Rectal smooth muscle tissue (tissue), 1 donor: Measurements from ENCODE around the gene USP32.
"Not testable (repeated sequence)": the region's sequence is repeated elsewhere in the genome, so short reads cannot be mapped to it uniquely, and the experiment has no call there.

ENCODE experiments used
- H3K27ac ChIP-seq: one replicate; pipeline ENCODE4 v1.7.0; 2013; ENCODE audit warnings: low read depth, low read length, inconsistent platforms
- H3K27me3 ChIP-seq: one replicate; pipeline ENCODE4 v1.7.0; 2013; ENCODE audit warnings: low read length; ENCODE audit not compliant: control insufficient read depth, insufficient read depth
- H3K36me3 ChIP-seq: one replicate; pipeline ENCODE4 v1.7.0; 2013; ENCODE audit warnings: low read length; ENCODE audit not compliant: control insufficient read depth, insufficient read depth
- H3K4me1 ChIP-seq: one replicate; pipeline ENCODE4 v1.7.0; 2013; ENCODE audit warnings: low read length; ENCODE audit not compliant: control insufficient read depth, insufficient read depth
- H3K4me3 ChIP-seq: one replicate; pipeline ENCODE4 v1.7.0; 2013; ENCODE audit warnings: low read length
- H3K9ac ChIP-seq: one replicate; pipeline ENCODE4 v1.7.0; 2013; ENCODE audit warnings: low read length

USP32 gene

GRCh38 chr17:60186846-60187745 lies 204.8 kb downstream of the USP32 start:
- not testable (repeated sequence) for H3K4me1 ChIP-seq, H3K9ac ChIP-seq, H3K27me3 ChIP-seq, H3K27ac ChIP-seq, H3K4me3 ChIP-seq, H3K36me3 ChIP-seq

DNA sequence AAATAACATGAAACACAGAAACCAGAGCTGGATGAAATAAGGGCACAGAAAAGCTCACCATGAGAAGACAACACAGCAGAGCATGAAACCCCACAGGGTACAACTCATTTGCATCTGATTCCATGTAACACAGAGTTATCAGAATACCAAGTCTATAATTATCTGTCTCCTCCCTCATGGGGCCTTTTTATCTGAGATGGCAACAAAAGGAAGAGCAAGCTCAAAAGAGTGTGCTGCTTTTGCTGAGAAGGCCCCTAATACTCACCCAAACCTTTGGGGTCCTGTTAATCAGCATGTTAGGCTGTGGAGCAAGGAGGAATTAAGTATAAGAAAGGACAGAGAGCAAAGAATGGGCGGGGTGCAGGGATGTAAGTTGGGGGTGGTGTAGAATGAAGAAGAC lies 205.6 kb downstream of the USP32 start:
- H3K27ac ChIP-seq, H3K36me3 ChIP-seq, H3K4me1 ChIP-seq, H3K9ac ChIP-seq, H3K4me3 ChIP-seq, H3K27me3 ChIP-seq: not testable (repeated sequence)

GRCh38 chr17:60180380-60180779 lies 211.6 kb downstream of the USP32 start:
- not testable (repeated sequence) for H3K27me3 ChIP-seq, H3K27ac ChIP-seq, H3K4me1 ChIP-seq, H3K9ac ChIP-seq, H3K4me3 ChIP-seq, H3K36me3 ChIP-seq

- H3K36me3 ChIP-seq, H3K27me3 ChIP-seq: not testable (repeated sequence)
Observed at GRCh38 chr17:60178180-60178579, 213.8 kb downstream of the USP32 start.

GRCh38 chr17:60176763-60177162 lies 215.2 kb downstream of the USP32 start:
- H3K27me3 ChIP-seq, H3K36me3 ChIP-seq, H3K4me1 ChIP-seq, H3K27ac ChIP-seq, H3K9ac ChIP-seq, H3K4me3 ChIP-seq: not testable (repeated sequence)

More at GRCh38 chr17:60178180-60178579, 213.8 kb downstream of the USP32 start:
- H3K4me3 ChIP-seq, H3K4me1 ChIP-seq, H3K27ac ChIP-seq, H3K9ac ChIP-seq: not testable (repeated sequence)

DNA sequence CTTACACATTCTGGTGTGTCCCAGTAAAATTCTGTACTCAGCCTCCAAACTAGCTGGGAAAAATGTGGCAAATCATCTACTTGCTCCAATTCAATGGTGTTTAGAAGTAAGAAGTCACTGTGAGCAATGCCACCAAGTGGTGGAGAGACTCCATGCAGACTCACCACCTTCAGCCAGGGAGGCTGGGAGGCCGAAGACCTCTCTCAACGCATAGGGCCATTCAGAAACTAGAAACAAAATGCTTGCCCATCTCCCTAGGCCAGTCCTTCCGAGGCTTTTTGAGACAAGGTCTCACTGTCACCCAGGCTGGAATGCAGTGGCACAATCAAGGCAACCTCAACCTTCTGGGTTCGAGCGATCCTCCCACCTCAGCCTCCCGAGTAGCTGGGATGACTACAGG lies 217.2 kb downstream of the USP32 start:
- H3K36me3 ChIP-seq = not testable (repeated sequence)

DNA sequence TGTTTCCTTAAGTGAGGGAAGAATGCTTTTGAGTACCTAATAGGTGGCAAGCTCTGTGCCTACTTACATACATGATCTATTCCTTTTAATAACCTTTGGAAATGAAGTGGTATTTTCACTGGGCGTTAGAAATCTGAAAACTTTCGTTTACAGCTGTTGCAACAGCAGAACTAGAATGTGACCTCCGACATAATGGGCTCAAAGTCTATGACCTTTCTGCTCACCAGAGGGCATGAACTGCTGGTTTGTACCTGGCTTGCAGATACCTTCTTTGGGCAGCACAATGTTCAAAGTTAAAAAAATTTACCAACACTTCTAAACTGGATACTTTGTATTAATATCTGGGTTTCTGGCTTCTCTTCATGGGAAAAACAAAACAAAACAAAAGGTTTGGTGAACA lies 217.9 kb downstream of the USP32 start:
- Histone ChIP-seq H3K27me3 (no peaks in the 10 kb centered on the region), H3K4me1 (no peaks in the 10 kb centered on the region), H3K9ac (no peak overlapping the region), H3K36me3 (peaks cover 4% of the 10 kb centered on the region), H3K27ac (no peak overlapping the region), H3K4me3 (no peak overlapping the region)

More for the DNA sequence above, 217.2 kb downstream of the USP32 start:
- H3K4me1 ChIP-seq, H3K27me3 ChIP-seq, H3K9ac ChIP-seq, H3K4me3 ChIP-seq, H3K27ac ChIP-seq: not testable (repeated sequence)

GRCh38 chr17:60173304-60173819 lies 218.6 kb downstream of the USP32 start:
- Histone ChIP-seq H3K27ac (no peak overlapping the region), H3K4me3 (no peak overlapping the region), H3K9ac (no peak overlapping the region), H3K27me3 (no peaks in the 10 kb centered on the region), H3K36me3 (peaks cover 3% of the 10 kb centered on the region), H3K4me1 (no peaks in the 10 kb centered on the region)

GRCh38 chr17:60171753-60172079 lies 220.2 kb downstream of the USP32 start:
- Histone ChIP-seq H3K27ac (no peak overlapping the region), H3K27me3 (no peaks in the 10 kb centered on the region), H3K9ac (no peak overlapping the region), H3K36me3 (no peaks in the 10 kb centered on the region), H3K4me3 (no peak overlapping the region), H3K4me1 (no peaks in the 10 kb centered on the region)

GRCh38 chr17:60170835-60171752 lies 220.8 kb downstream of the USP32 start:
- H3K4me3 ChIP-seq = no peak overlapping the region
- no peak overlapping the region for H3K27ac ChIP-seq
- no peaks in the 10 kb centered on the region for H3K4me1 ChIP-seq
- H3K9ac ChIP-seq = no peak overlapping the region
- no peaks in the 10 kb centered on the region for H3K36me3 ChIP-seq
- no peaks in the 10 kb centered on the region for H3K27me3 ChIP-seq

- no peak overlapping the region for H3K9ac ChIP-seq
Observed at GRCh38 chr17:60169921-60170817, 221.8 kb downstream of the USP32 start.

GRCh38 chr17:60168654-60169053 lies 223.3 kb downstream of the USP32 start:
- no peaks in the 10 kb centered on the region for H3K4me1 ChIP-seq
- no peak overlapping the region for H3K9ac ChIP-seq
- H3K27me3 ChIP-seq = no peaks in the 10 kb centered on the region
- H3K36me3 ChIP-seq = no peaks in the 10 kb centered on the region
- no peak overlapping the region for H3K27ac ChIP-seq
- H3K4me3 ChIP-seq = no peak overlapping the region

More at GRCh38 chr17:60169921-60170817, 221.8 kb downstream of the USP32 start:
- Histone ChIP-seq H3K27me3 (no peaks in the 10 kb centered on the region), H3K4me1 (no peaks in the 10 kb centered on the region), H3K36me3 (no peaks in the 10 kb centered on the region), H3K4me3 (no peak overlapping the region), H3K27ac (no peak overlapping the region)
